Fibroblast of lung (primary cell): ENCODE results near the gene ELL. TPM values are rescaled to one million over a fixed set of nuclear protein-coding genes. Genes with fewer than 3 reads are reported as not detected.

ENCODE experiments used
- DNase-seq, 2 donors: peaks; one replicate each; pipeline versions ENCODE4 v3.0.0 to v3.0.0-alpha.2; 2010; ENCODE audit warnings: low read depth in 2 of 2
- H2AFZ ChIP-seq: 2 replicates; pipeline ENCODE4 v1.5.1; 2012; ENCODE audit warnings: low read length, control low read depth, inconsistent platforms
- H3K27ac ChIP-seq: 2 replicates; pipeline ENCODE4 v1.5.1; 2011; ENCODE audit warnings: low read length, control low read depth; ENCODE audit not compliant: insufficient read depth
- H3K27me3 ChIP-seq: 2 replicates; pipeline ENCODE4 v1.5.1; 2011; ENCODE audit warnings: mild to moderate bottlenecking, low read length; ENCODE audit not compliant: control insufficient read depth, insufficient read depth
- H3K36me3 ChIP-seq: 2 replicates; pipeline ENCODE4 v1.5.1; 2011; ENCODE audit warnings: low read length; ENCODE audit not compliant: control insufficient read depth, insufficient read depth
- H3K4me1 ChIP-seq: 2 replicates; pipeline ENCODE4 v1.5.1; 2011; ENCODE audit warnings: low read length; ENCODE audit not compliant: control insufficient read depth, insufficient read depth; ENCODE audit errors: extremely low read depth
- H3K4me2 ChIP-seq: 2 replicates; pipeline ENCODE4 v1.5.1; 2011; ENCODE audit warnings: low read length, control low read depth; ENCODE audit not compliant: insufficient read depth; ENCODE audit errors: extremely low read depth
- H3K4me3 ChIP-seq, 4 experiments: fragments of 200-600 bp in 1 of 4; sonication (generic) in 1 of 4; replicated peaks in 1 of 4; 2 replicates each; pipeline ENCODE4 v1.5.1; 2011 to 2016; ENCODE audit warnings: low read length in 4 of 4, low read depth in 3 of 4, mild to moderate bottlenecking in 3 of 4, control low read depth in 2 of 4, inconsistent platforms in 1 of 4, mixed read lengths in 1 of 4; ENCODE audit not compliant: insufficient read depth in 1 of 4; ENCODE audit errors: control extremely low read depth in 1 of 4
- H3K79me2 ChIP-seq: 2 replicates; pipeline ENCODE4 v1.5.1; 2012; ENCODE audit warnings: mild to moderate bottlenecking, low read length, inconsistent platforms; ENCODE audit not compliant: control insufficient read depth, insufficient read depth
- H3K9ac ChIP-seq: 2 replicates; pipeline ENCODE4 v1.5.1; 2011; ENCODE audit warnings: mild to moderate bottlenecking, low read length, control low read depth; ENCODE audit not compliant: insufficient read depth
- H3K9me3 ChIP-seq: 2 replicates; pipeline ENCODE4 v1.5.1; 2012; ENCODE audit warnings: low read depth, low read length; ENCODE audit not compliant: control insufficient read depth, insufficient read depth
- H4K20me1 ChIP-seq: 2 replicates; pipeline ENCODE4 v1.5.1; 2011; ENCODE audit warnings: low read length; ENCODE audit not compliant: control insufficient read depth, insufficient read depth; ENCODE audit errors: extremely low read depth
- EZH2 ChIP-seq: IDR thresholded peaks from 2 replicates; pipeline ENCODE4 v1.5.1; 2012; ENCODE audit warnings: low read length, control low read depth, mild to moderate bottlenecking; ENCODE audit errors: missing control alignments
- polyA plus RNA-seq, 2 donors: library from polyadenylated mRNA; depleted of rRNA in 1 of 2; stranded (reverse) in 1 of 2; unstranded in 1 of 2; fragments of >200 nt; gene quantifications; 2 replicates each; pipeline ENCODE4 v1.2.1, GENCODE V29; 2011 to 2012; ENCODE audit warnings: missing spikeins in 1 of 2
- total RNA-seq: library from RNA; depleted of rRNA; stranded (reverse); fragments of >200 nt; gene quantifications from 2 replicates; pipeline ENCODE4 v1.2.1, GENCODE V29; 2014
- TF ChIP-seq, protein P1 (sequence below), 2 donors: IDR thresholded peaks in 1 of 2; conservative IDR thresholded peaks in 1 of 2; 1 replicate in 1 of 2; 2 replicates in 1 of 2; pipeline ENCODE4 v1.5.1; 2011 to 2012; ENCODE audit warnings: low read length in 2 of 2, control low read depth in 1 of 2, inconsistent platforms in 1 of 2, low read depth in 1 of 2, mild to moderate bottlenecking in 1 of 2

The ELL gene
- total and polyA plus RNA-seq, 2 donors (not counting 1 experiment from before 2014, with no cell fraction given) = 4.4 to 18.7 TPM

DNA sequence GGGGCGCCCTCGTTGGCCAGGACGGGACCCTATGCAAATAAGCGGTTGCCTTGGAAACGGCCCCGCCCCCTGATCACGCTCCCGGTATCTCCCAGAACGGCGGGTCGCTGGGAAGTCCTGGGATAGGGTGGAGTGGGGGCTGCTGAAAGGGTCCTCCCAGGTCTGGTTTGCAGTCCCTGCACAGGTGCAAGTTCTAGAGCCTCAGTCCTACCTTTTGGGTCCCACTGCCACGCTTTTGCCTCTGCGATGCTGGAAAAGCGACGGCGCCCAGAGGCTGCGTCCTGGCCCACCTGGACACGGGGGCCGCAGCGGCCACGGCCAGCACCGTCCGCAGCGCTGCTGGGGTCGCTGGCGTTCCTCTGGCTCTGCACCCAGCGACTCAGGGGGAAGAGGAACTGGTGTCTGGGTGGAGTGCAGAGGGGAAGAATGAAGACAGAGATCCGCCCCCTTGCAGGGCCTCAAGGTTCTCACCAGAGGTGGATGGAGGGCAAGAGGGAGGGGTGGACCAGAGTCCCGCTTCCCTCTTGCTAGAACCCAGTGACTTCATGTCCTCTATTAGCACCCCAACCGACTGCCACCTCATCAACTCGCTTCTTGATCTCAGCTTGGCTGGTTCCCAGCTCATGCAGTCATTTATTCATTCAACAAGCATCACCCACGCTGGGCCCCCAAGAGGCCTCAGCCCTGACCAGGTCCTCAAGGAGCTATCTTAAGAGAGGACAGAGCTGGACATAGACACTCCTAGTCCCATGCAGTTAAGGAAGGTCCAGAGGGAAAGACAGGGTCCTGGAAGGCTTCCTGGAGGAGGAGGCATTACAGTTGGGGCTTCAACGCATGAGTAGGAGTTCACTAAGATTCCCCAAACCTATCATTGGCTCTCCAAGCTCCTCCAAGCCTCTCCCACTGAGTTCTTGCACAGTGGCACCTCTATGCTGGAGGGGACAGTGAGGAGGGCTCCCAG lies 124.3 kb downstream of the ELL start, which contains the start of gene LRRC25:
Gene LRRC25 (minus strand): TSS at position 381 of the 961 bp plus-strand sequence. CDS start 659 bp downstream, outside the sequence.
- H3K4me2 ChIP-seq = peak within 1 kb of the TSS; percentile 54
- no peak within 1 kb of the TSS for H2AFZ ChIP-seq
- H3K27ac ChIP-seq = no peak within 1 kb of the TSS
- peaks cover 12% of the 10 kb centered on the region for H3K4me1 ChIP-seq
- H3K36me3 ChIP-seq = no peaks in the 10 kb centered on the region
- TF ChIP-seq EZH2 = no peak
- TF ChIP-seq, protein P1, sequence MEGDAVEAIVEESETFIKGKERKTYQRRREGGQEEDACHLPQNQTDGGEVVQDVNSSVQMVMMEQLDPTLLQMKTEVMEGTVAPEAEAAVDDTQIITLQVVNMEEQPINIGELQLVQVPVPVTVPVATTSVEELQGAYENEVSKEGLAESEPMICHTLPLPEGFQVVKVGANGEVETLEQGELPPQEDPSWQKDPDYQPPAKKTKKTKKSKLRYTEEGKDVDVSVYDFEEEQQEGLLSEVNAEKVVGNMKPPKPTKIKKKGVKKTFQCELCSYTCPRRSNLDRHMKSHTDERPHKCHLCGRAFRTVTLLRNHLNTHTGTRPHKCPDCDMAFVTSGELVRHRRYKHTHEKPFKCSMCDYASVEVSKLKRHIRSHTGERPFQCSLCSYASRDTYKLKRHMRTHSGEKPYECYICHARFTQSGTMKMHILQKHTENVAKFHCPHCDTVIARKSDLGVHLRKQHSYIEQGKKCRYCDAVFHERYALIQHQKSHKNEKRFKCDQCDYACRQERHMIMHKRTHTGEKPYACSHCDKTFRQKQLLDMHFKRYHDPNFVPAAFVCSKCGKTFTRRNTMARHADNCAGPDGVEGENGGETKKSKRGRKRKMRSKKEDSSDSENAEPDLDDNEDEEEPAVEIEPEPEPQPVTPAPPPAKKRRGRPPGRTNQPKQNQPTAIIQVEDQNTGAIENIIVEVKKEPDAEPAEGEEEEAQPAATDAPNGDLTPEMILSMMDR (conservative IDR thresholded peaks at IDR 0.05 in 1 of 2, IDR thresholded peaks at IDR 0.05 in 1 of 2; ENCODE audit: low read depth in 1 of 2, low read length in 2 of 2) = no peak
- H3K9me3 ChIP-seq = no peaks in the 10 kb centered on the region
- no peaks in the 10 kb centered on the region for H3K27me3 ChIP-seq
- no peak within 1 kb of the TSS for H3K4me3 ChIP-seq
- H3K9ac ChIP-seq = no peak within 1 kb of the TSS
- H4K20me1 ChIP-seq = no peaks in the 10 kb centered on the region
- no peaks in the 10 kb centered on the region for H3K79me2 ChIP-seq
- no peak for DNase-seq

DNA sequence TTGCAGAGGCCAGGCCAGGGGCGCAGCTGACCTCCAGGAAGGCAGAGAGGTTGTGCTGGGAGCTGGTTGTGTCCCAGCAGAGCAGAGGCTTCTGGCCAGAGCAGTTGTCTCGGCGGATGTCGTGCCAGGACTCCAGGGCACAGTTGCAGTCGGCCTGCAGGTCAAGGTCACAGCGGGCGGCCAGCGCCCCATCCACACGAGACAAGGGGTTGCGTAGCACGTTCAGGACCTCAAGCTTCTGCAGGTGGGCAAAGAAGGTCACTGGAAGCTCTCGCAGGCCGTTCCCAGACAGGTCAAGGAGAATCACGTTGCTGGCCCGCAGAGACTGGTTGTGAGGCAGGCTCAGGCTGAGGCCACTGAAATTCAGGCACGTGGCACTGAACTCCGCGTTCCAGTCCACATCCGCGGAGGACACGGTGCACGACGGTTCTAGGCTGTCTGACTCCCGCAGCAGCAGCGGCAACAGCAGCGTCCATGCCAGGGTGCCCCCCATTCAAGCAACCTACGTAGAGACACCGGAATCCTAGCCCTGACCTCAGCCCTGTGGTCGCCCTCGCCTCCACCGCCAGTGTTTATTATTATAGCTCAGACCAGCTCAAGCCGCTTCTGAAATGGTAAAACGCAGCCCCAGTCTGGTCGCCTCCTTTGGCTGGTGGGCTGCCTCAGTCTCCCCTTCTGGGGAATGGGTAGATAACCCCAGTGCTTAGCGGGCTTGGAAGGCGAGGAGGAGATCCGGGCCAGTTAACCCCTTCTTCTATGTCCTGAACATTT lies 125.2 kb downstream of the ELL start:
- Histone ChIP-seq H3K79me2 (no peaks in the 10 kb centered on the region), H3K4me1 (peaks cover 12% of the 10 kb centered on the region), H3K4me3 (no peak overlapping the region), H3K27ac (no peak overlapping the region), H4K20me1 (no peaks in the 10 kb centered on the region), H2AFZ (no peak overlapping the region), H3K9me3 (no peaks in the 10 kb centered on the region), H3K9ac (no peak overlapping the region), H3K36me3 (no peaks in the 10 kb centered on the region), H3K4me2 (peak overlapping the region; percentile 54), H3K27me3 (no peaks in the 10 kb centered on the region)
- TF ChIP-seq, protein P1 (conservative IDR thresholded peaks at IDR 0.05 in 1 of 2, IDR thresholded peaks at IDR 0.05 in 1 of 2; ENCODE audit: low read depth in 1 of 2, low read length in 2 of 2) = no peak
- TF ChIP-seq EZH2 = no peak
- DNase-seq = no peak

DNA sequence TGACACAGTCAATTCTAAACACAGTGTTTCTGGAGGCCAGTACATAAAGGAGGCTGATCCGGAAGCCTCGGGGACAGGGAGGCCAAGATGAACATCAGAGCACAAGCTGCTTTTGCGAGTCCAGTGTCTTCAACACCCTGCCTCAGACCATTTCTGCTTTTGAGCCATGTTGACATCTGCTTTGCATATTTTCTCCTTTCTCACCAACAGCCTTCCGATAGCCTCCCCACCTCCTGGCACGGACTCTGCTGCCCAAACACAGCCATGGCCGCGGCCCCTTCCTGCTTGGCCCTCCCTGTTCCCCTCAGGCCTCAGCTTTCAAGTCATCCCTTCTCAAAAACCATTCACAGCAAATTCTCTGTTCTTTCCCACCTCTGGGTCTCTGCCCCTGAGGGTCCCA lies 128.0 kb downstream of the ELL start:
- H3K4me3 ChIP-seq = no peak overlapping the region
- peaks cover 2% of the 10 kb centered on the region for H3K36me3 ChIP-seq
- no peaks in the 10 kb centered on the region for H3K9me3 ChIP-seq
- TF ChIP-seq EZH2 = no peak
- TF ChIP-seq, protein P1 (conservative IDR thresholded peaks at IDR 0.05 in 1 of 2, IDR thresholded peaks at IDR 0.05 in 1 of 2; ENCODE audit: low read depth in 1 of 2, low read length in 2 of 2) = no peak
- no peak overlapping the region for H3K9ac ChIP-seq
- peak overlapping the region; percentile 20 for H2AFZ ChIP-seq
- peaks cover 2% of the 10 kb centered on the region for H3K27me3 ChIP-seq
- peaks cover 6% of the 10 kb centered on the region for H3K4me1 ChIP-seq
- H3K79me2 ChIP-seq = no peaks in the 10 kb centered on the region
- no peaks in the 10 kb centered on the region for H4K20me1 ChIP-seq
- DNase-seq = no peak
- no peak overlapping the region for H3K27ac ChIP-seq
- no peak overlapping the region for H3K4me2 ChIP-seq
